OCI-LY1 (cell line): ENCODE measurements around the gene IL36B.

Source experiments
- H2AFZ ChIP-seq: fragments of 200-600 bp; sonication (generic), shearing (Covaris generic); 2 replicates; pipeline ENCODE4 v1.6.0; 2014; ENCODE audit warnings: antibody characterized with exemption, mild to moderate bottlenecking, low read length
- H3F3A ChIP-seq: fragments of 200-600 bp; sonication (generic), shearing (Covaris generic); 2 replicates; pipeline ENCODE4 v1.6.0; 2014; ENCODE audit warnings: mild to moderate bottlenecking, antibody characterized with exemption, low read length, moderate library complexity; ENCODE audit not compliant: insufficient read depth
- H3K27ac ChIP-seq: fragments of 200-600 bp; sonication (generic); 2 replicates; pipeline ENCODE4 v1.5.1; 2014; ENCODE audit warnings: low read length, mixed run types, mild to moderate bottlenecking, low read depth; ENCODE audit not compliant: poor library complexity, severe bottlenecking
- H3K27me3 ChIP-seq: fragments of 200-600 bp; sonication (generic); 2 replicates; pipeline ENCODE4 v1.6.0; 2014; ENCODE audit warnings: antibody characterized with exemption, mild to moderate bottlenecking, low read length, moderate library complexity; ENCODE audit not compliant: insufficient read depth
- H3K36me3 ChIP-seq: fragments of 200-600 bp; sonication (generic); 2 replicates; pipeline ENCODE4 v1.6.1; 2014; ENCODE audit warnings: mild to moderate bottlenecking, antibody characterized with exemption, low read length, moderate library complexity, mixed read lengths; ENCODE audit not compliant: insufficient read depth
- H3K4me1 ChIP-seq: fragments of 200-600 bp; sonication (generic); 2 replicates; pipeline ENCODE4 v1.5.1; 2014; ENCODE audit warnings: mild to moderate bottlenecking, low read length, moderate library complexity; ENCODE audit not compliant: insufficient read depth, severe bottlenecking
- H3K4me2 ChIP-seq: fragments of 200-600 bp; sonication (generic), shearing (Covaris generic); 2 replicates; pipeline ENCODE4 v1.6.1; 2014; ENCODE audit warnings: low read length
- H3K4me3 ChIP-seq: fragments of 200-600 bp; sonication (generic); 2 replicates; pipeline ENCODE4 v1.5.1; 2014; ENCODE audit warnings: low read length, low read depth, mild to moderate bottlenecking, mixed read lengths; ENCODE audit not compliant: poor library complexity, severe bottlenecking
- H3K79me2 ChIP-seq: fragments of 200-600 bp; shearing (Covaris generic); 2 replicates; pipeline ENCODE4 v1.6.1; 2016; ENCODE audit warnings: mixed run types, low read length, mixed read lengths; ENCODE audit not compliant: insufficient read depth
- H3K9ac ChIP-seq: fragments of 200-600 bp; sonication (generic), shearing (Covaris generic); 2 replicates; pipeline ENCODE4 v1.6.1; 2014; ENCODE audit warnings: mild to moderate bottlenecking, low read length, mixed read lengths
- H3K9me2 ChIP-seq: fragments of 200-600 bp; sonication (generic), shearing (Covaris generic); 2 replicates; pipeline ENCODE4 v1.6.1; 2014; ENCODE audit warnings: low read depth, mild to moderate bottlenecking, low read length, mixed read lengths
- H3K9me3 ChIP-seq: fragments of 200-600 bp; shearing (Covaris generic); 2 replicates; pipeline ENCODE4 v1.6.1; 2014; ENCODE audit warnings: low read length, mixed read lengths
- H4K20me1 ChIP-seq: fragments of 200-600 bp; sonication (generic), shearing (Covaris generic); 2 replicates; pipeline ENCODE4 v1.6.0; 2016; ENCODE audit warnings: mild to moderate bottlenecking, low read length; ENCODE audit not compliant: insufficient read depth
- CTCF ChIP-seq: fragments of 200-600 bp; sonication (generic), shearing (Covaris generic); IDR thresholded peaks from 2 replicates; pipeline ENCODE4 v1.5.1; 2017; ENCODE audit warnings: mild to moderate bottlenecking, antibody characterized with exemption, low read length, moderate library complexity, mixed read lengths
- EZH2 ChIP-seq: fragments of 200-600 bp; sonication (generic), shearing (Covaris generic); IDR thresholded peaks from 2 replicates; pipeline ENCODE4 v1.8.0; 2017; ENCODE audit warnings: borderline replicate concordance, mixed run types, mild to moderate bottlenecking, antibody characterized with exemption, low read length, moderate library complexity, mixed read lengths

Gene IL36B

GRCh38 chr2:113018509-113018908 is 34.2 kb downstream of the IL36B start:
- H3K4me2 ChIP-seq = no peak overlapping the region
- no peaks in the 10 kb centered on the region for H3K4me1 ChIP-seq
- no peaks in the 10 kb centered on the region for H3K79me2 ChIP-seq
- H3K27me3 ChIP-seq = no peaks in the 10 kb centered on the region
- no peak overlapping the region for H3K9ac ChIP-seq
- no peaks in the 10 kb centered on the region for H3K36me3 ChIP-seq
- TF ChIP-seq EZH2 = no peak
- no peak for TF ChIP-seq CTCF
- H3K9me2 ChIP-seq = no peaks in the 10 kb centered on the region
- H4K20me1 ChIP-seq = no peaks in the 10 kb centered on the region
- H3K9me3 ChIP-seq = no peaks in the 10 kb centered on the region
- H3K27ac ChIP-seq = no peak overlapping the region
- H3K4me3 ChIP-seq = no peak overlapping the region
- H2AFZ ChIP-seq = no peak overlapping the region
- no peaks in the 10 kb centered on the region for H3F3A ChIP-seq

- no peaks in the 10 kb centered on the region for H3K9me3 ChIP-seq
- H3F3A ChIP-seq = no peaks in the 10 kb centered on the region
- H3K4me2 ChIP-seq = no peak overlapping the region
- H4K20me1 ChIP-seq = no peaks in the 10 kb centered on the region
- no peak overlapping the region for H3K27ac ChIP-seq
- no peaks in the 10 kb centered on the region for H3K4me1 ChIP-seq
- H3K36me3 ChIP-seq = no peaks in the 10 kb centered on the region
- H2AFZ ChIP-seq = no peak overlapping the region
- H3K27me3 ChIP-seq = no peaks in the 10 kb centered on the region
- no peak overlapping the region for H3K9ac ChIP-seq
- no peaks in the 10 kb centered on the region for H3K79me2 ChIP-seq
- no peaks in the 10 kb centered on the region for H3K9me2 ChIP-seq
- no peak overlapping the region for H3K4me3 ChIP-seq
- no peak for TF ChIP-seq CTCF
- TF ChIP-seq EZH2 = no peak
These were observed 37.0 kb downstream of the IL36B start for GRCh38 chr2:113015655-113016054.

GRCh38 chr2:113015042-113015441 is 37.6 kb downstream of the IL36B start:
- Histone ChIP-seq H3K79me2 (no peaks in the 10 kb centered on the region), H3K9ac (no peak overlapping the region), H3K27ac (no peak overlapping the region), H3K9me3 (no peaks in the 10 kb centered on the region), H3K36me3 (no peaks in the 10 kb centered on the region), H3K4me2 (no peak overlapping the region), H3K4me3 (no peak overlapping the region), H3K27me3 (no peaks in the 10 kb centered on the region), H3K4me1 (no peaks in the 10 kb centered on the region), H3K9me2 (no peaks in the 10 kb centered on the region), H4K20me1 (no peaks in the 10 kb centered on the region), H3F3A (no peaks in the 10 kb centered on the region), H2AFZ (no peak overlapping the region)
- no peak for TF ChIP-seq EZH2

GRCh38 chr2:113014067-113014466 is 38.6 kb downstream of the IL36B start:
- Histone ChIP-seq H3K9ac (no peak overlapping the region), H3K4me2 (no peak overlapping the region), H4K20me1 (no peaks in the 10 kb centered on the region), H3K9me2 (no peaks in the 10 kb centered on the region), H3K4me1 (no peaks in the 10 kb centered on the region), H2AFZ (no peak overlapping the region), H3K9me3 (no peaks in the 10 kb centered on the region), H3F3A (no peaks in the 10 kb centered on the region), H3K27ac (no peak overlapping the region), H3K4me3 (no peak overlapping the region), H3K27me3 (no peaks in the 10 kb centered on the region), H3K79me2 (no peaks in the 10 kb centered on the region), H3K36me3 (no peaks in the 10 kb centered on the region)
- TF ChIP-seq CTCF = no peak
- TF ChIP-seq EZH2 = no peak
